HG03457 (cell line): Measurements from ENCODE around the gene IRF2BPL.

Source experiments
- ATAC-seq: cut with Tn5 transposase; IDR thresholded peaks from one replicate; pipeline ENCODE4 v1.9.1; 2021; ENCODE audit warnings: moderate number of reproducible peaks; ENCODE audit not compliant: unreplicated experiment

The IRF2BPL gene

DNA sequence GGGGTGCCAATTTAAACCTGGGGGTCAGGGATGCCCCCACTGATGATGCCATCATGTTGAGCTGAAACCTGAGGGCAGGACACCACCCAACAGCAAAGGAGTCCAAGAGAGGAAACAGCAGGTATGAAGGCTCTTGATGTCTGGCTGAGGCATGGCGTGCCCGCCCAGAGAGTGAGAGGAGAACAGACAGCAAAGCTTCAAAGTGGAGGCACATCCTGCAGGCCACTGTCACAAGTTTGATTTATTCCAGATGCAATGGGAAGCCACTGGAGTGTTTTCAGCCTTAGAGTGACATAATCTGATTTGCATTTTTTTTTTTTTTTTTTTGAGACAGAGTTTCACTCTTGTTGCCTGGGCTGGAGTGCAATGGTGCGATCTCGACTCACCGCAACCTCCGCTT, 34.8 kb downstream of the IRF2BPL start:
- ATAC-seq: no peak

DNA sequence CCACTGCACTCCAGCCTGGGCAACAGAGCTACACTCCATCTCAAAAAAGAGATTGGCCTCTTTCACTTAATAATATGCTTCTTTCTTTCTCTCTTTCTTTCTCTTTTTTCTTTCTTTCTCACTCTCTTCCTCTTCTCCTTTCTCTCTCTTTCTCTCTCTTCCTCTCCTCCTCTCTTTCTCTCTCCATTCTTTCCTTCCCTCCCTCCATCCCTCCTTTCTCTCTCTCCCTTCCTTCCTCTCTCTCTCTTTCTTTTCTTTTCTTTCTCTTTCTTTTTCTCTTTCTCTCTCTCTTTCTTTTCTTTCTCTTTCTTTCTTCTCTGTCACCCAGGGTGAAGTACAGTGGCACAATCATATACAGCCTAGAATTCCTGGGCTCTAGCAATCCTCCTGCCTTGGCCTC, 38.4 kb downstream of the IRF2BPL start:
- no peak for ATAC-seq

- no peak for ATAC-seq
Observed at GRCh38 chr14:76987956-76988520, 40.5 kb downstream of the IRF2BPL start.

DNA sequence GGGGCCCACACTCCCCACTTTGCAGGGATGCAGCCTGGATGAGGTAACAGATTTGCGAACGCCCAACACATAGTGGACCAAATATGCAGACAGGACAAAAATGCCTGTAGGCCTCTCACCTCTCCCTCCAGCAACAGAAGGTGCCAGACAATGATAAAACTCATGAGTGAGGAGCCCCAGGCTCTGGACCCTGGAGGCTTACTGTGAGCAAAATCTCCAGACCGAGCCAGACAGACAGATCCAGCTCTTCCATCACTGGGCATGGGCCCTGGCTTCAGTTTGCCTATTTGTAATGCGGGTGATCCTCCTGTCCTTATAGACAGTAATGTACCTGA, 42.3 kb downstream of the IRF2BPL start:
- no peak for ATAC-seq

DNA sequence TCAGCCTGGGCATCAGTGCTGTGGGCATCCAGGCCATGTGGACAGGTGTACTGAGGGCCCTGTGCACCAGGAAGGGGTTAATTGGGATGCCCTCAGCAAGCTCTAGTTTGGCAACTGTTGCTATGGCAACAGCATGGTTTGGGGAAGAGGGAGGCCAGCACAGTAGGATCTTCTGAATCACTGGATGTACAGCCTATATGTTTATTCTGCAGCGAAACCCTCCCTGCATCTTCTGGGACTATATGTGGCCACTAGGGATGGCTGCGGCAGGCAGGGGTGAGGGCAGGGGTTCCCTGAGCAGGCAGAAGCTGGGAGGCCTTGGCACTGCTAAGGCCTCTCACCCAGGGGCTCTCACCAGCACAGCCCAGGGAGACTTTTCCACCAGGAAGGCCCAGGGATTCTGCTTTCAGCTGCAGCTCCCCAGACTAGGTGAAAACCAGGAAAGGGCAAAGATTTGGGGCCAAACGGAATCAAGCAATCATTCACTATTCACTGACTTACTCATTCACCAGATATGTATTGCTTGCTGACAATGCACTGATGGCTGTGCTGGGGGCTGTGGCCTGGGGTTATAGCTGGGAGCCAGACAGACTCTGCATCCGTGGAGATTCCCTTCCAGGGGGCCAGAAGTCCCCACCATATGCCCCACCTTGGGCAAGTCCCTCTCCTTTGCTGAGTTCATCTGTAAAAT, 42.8 kb downstream of the IRF2BPL start:
- ATAC-seq: no peak

DNA sequence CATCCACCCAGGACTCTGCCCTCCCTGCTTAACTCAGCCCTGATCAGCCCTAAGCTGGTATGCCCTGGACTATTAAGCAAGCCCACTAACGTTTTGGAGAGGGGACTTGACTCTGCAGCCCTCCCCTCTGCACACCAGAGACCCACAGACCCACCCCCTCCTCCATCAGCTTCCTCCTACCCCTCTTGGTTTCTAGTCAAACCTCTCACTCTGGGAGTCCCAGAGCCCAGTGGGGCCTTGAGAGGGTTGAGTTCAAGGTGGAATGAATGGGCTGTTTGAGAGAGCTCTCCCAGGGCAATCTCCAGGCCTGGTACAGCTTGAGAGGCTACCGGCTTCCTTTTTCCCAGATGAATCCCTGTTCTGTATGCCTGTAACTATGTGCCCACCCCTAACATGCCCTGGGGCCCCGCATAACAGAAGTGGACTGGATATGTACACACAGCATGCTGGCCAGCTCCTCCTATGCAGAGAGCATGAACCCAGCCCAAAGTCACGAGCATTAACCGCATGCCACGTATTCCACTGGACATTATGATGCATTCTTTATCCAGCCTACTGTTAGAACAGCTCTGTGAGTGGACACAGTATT, 43.6 kb downstream of the IRF2BPL start:
- ATAC-seq: no peak

DNA sequence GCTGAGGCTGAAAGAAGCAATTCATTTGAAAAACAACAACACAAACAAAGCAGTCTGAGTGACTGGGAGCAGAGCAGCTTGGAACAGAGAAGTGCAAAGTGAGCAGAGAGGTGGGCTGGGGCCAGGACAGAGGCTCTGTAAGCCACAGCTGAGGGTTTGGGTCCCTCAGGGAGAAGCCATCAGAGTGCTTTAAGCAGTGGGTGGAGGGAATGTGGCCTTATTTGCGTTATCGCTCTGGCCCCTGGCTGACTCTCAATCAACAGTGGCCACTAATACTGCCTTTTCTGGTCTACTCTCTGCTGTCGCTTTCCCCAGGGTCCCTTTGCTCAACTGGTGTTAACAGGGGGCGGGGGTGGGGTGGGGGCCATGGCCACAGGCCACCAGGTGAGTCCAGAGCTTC, 44.2 kb downstream of the IRF2BPL start:
- no peak for ATAC-seq

DNA sequence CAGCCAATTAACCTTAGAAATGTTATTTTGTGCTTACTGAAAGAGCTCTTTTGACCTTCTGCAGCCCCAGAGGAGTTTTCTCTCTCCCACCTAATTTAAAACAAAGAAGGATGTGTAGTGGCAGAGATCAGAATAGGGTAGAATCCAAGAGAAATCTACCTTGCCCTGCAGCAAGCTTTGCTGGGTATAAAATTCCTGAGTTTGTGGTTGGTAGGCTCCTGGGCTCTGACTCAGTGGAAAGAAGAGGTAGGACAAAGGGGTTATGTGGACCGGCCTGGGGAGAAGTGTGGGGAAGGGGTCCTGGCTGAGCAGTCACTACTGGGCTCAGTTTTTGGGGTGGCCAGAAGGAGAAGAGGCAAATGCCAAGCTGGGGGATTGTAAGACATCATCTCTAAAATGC, 46.8 kb downstream of the IRF2BPL start:
- no peak for ATAC-seq

GRCh38 chr14:76977793-76978720, 50.5 kb downstream of the IRF2BPL start:
- peak; percentile 89 for ATAC-seq

DNA sequence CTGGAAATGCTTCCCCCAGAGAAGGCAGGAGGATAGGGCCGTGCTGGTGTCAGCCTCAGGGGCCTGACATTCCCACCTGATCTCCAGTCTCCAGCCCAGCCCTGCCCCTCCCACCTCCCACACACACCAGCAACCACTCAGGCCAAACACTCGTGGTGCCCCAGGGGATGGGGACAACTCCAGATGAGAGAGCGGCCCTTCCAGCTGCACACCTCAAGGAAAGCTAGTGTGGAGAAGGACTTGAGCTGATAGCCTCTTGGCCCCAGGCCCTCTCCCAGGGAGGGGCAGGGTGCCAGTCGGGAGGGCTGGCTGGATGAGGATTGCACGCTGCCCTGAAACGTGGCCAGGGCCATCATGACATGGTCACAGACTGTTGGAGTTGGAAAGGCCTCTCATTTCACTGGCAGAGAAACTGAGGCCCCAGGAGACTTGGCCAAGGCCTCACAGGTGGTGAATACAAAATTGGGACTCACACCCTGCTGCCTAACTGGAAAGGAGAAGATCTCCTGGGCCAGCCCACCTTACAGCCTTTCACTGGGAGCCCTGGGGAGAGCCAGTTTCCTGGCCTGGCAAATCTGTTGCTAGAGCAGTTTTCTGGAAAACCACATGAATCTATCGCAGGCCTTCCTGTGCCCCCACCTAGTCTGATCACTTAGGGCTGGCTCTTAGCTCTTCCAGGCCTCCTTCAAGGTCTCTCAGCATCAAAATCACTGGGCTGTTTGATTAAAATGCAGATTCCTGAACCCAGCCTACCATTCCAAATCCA, 52.1 kb downstream of the IRF2BPL start:
- no peak for ATAC-seq

DNA sequence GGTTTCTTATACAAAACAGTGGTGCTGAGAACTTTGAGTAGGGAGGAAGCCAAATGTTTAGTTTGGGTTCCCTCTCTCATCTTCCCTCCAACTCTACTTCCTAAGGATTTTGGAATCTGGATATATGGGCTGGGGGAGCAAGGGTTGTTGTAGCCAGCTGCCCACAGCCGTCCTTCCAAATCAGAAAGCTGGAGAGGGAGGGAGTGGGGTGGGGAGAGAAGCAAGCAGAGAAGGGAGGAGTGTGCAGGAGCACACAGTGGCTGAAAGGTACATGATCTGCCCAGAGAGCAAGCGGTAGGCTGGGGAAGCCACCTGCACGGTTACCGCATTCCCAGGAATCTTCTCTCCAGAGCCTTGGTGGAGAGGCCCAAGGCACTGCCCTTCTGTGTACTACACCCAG, 52.7 kb downstream of the IRF2BPL start:
- ATAC-seq: no peak

DNA sequence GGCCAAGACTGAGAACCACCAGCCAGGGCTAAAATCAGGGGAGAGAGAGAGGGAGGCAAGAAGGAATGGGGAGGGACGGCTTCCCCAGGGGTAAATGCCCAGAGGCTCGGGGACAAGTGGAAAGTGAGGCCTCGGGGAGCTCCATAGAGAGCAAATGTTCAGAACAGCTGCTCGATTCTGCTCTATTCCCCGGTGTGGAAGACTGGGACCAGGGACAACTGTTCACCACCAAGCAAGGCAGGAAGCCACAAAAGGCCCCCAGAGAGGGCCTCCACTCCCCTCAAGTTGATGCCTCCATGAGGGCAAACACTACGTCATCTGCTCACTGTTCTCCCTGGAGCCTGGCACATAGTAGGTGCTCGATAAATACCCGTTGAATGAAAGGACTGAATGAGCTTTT, 53.5 kb downstream of the IRF2BPL start:
- no peak for ATAC-seq
